Measurements from ENCODE around the gene AFF1.

GRCh38 chr4:86980230-86980629, 45.4 kb downstream of the AFF1 start:
- no peak for TF ChIP-seq CTCF (IDR thresholded peaks at IDR 0.05; ENCODE audit: insufficient read depth, low read depth, low read length)
- TF ChIP-seq EZH2 (IDR thresholded peaks at IDR 0.05; ENCODE audit: insufficient read depth, low read length), result no peak
